ENCODE results near the gene BGLAP.

The BGLAP gene

GRCh38 chr1:156236164-156236563 lies 5.8 kb upstream of the BGLAP start:
- DNase-seq (ENCODE audit: insufficient read length, low spot score) (no peak), FAIRE-seq (no peak)
- TF ChIP-seq POLR2A (IDR thresholded peaks at IDR 0.05; ENCODE audit: low read depth, low read length) = no peak

GRCh38 chr1:156238248-156238647 lies 3.7 kb upstream of the BGLAP start:
- no peak for FAIRE-seq
- no peak for TF ChIP-seq POLR2A (IDR thresholded peaks at IDR 0.05; ENCODE audit: low read depth, low read length)
- DNase-seq (ENCODE audit: insufficient read length, low spot score) = no peak

GRCh38 chr1:156241311-156241811 lies 623 bp upstream of the BGLAP start:
- peak; percentile 65 for FAIRE-seq
- 0 out of 2 replicates have a peak, but pooled peaks have one; percentile 8 for TF ChIP-seq POLR2A (IDR thresholded peaks at IDR 0.05; ENCODE audit: low read depth, low read length)
- peak; percentile 99 for DNase-seq (ENCODE audit: insufficient read length, low spot score)

GRCh38 chr1:156242738-156243137 lies 754 bp downstream of the BGLAP start:
- TF ChIP-seq POLR2A (IDR thresholded peaks at IDR 0.05; ENCODE audit: low read depth, low read length) = no peak
- DNase-seq (ENCODE audit: insufficient read length, low spot score) (no peak), FAIRE-seq (no peak)

GRCh38 chr1:156244126-156244525 lies 2.1 kb downstream of the BGLAP start:
- DNase-seq (ENCODE audit: insufficient read length, low spot score) = no peak
- no peak for TF ChIP-seq POLR2A (IDR thresholded peaks at IDR 0.05; ENCODE audit: low read depth, low read length)
- FAIRE-seq = no peak

- FAIRE-seq = no peak
- TF ChIP-seq POLR2A (IDR thresholded peaks at IDR 0.05; ENCODE audit: low read depth, low read length) = no peak
- no peak for DNase-seq (ENCODE audit: insufficient read length, low spot score)
Observed at GRCh38 chr1:156244712-156245111, 2.7 kb downstream of the BGLAP start.

GRCh38 chr1:156245451-156246232 lies 3.7 kb downstream of the BGLAP start:
- no peak for DNase-seq (ENCODE audit: insufficient read length, low spot score)
- no peak for TF ChIP-seq POLR2A (IDR thresholded peaks at IDR 0.05; ENCODE audit: low read depth, low read length)
- no peak for FAIRE-seq

- no peak for TF ChIP-seq POLR2A (IDR thresholded peaks at IDR 0.05; ENCODE audit: low read depth, low read length)
- FAIRE-seq (no peak), DNase-seq (ENCODE audit: insufficient read length, low spot score) (no peak)
Observed at GRCh38 chr1:156246241-156246780, 4.3 kb downstream of the BGLAP start.

GRCh38 chr1:156246781-156247459 lies 4.9 kb downstream of the BGLAP start:
- TF ChIP-seq POLR2A (IDR thresholded peaks at IDR 0.05; ENCODE audit: low read depth, low read length) = no peak
- FAIRE-seq (no peak), DNase-seq (ENCODE audit: insufficient read length, low spot score) (no peak)

- no peak for TF ChIP-seq POLR2A (IDR thresholded peaks at IDR 0.05; ENCODE audit: low read depth, low read length)
- FAIRE-seq (no peak), DNase-seq (ENCODE audit: insufficient read length, low spot score) (no peak)
Observed at GRCh38 chr1:156247460-156248322, 5.7 kb downstream of the BGLAP start, which contains the start of gene PAQR6. TSS of gene PAQR6 (minus strand) at chr1:156248056. CDS start at chr1:156246731, 1,325 bp downstream.

GRCh38 chr1:156248323-156248683 lies 6.3 kb downstream of the BGLAP start:
- DNase-seq (ENCODE audit: insufficient read length, low spot score) (no peak), FAIRE-seq (no peak)
- no peak for TF ChIP-seq POLR2A (IDR thresholded peaks at IDR 0.05; ENCODE audit: low read depth, low read length)

- no peak for DNase-seq (ENCODE audit: insufficient read length, low spot score)
- TF ChIP-seq POLR2A (IDR thresholded peaks at IDR 0.05; ENCODE audit: low read depth, low read length) = no peak
- no peak for FAIRE-seq
Observed at GRCh38 chr1:156249593-156249992, 7.6 kb downstream of the BGLAP start.

GRCh38 chr1:156251527-156251926 lies 9.5 kb downstream of the BGLAP start:
- TF ChIP-seq POLR2A (IDR thresholded peaks at IDR 0.05; ENCODE audit: low read depth, low read length) = no peak
- FAIRE-seq (no peak), DNase-seq (ENCODE audit: insufficient read length, low spot score) (no peak)

GRCh38 chr1:156253634-156254033 lies 11.7 kb downstream of the BGLAP start:
- TF ChIP-seq POLR2A (IDR thresholded peaks at IDR 0.05; ENCODE audit: low read depth, low read length) = no peak
- DNase-seq (ENCODE audit: insufficient read length, low spot score) = no peak
- FAIRE-seq = no peak
